ENCODE measurements around the gene LMO2. TPM values are rescaled to one million over a fixed set of nuclear protein-coding genes. Genes with fewer than 3 reads are reported as not detected.
"Not testable (repeated sequence)": the region's sequence is repeated elsewhere in the genome, so short reads cannot be mapped to it uniquely, and the experiment has no call there.

The LMO2 gene
- total RNA-seq, 1 donor from 2014 or later: 2.5 TPM

- Histone ChIP-seq H3K27me3 (ENCODE audit: control insufficient read depth, insufficient read depth, low read length) (no peaks in the 10 kb centered on the region), H3K36me3 (ENCODE audit: control insufficient read depth, insufficient read depth, low read length) (no peaks in the 10 kb centered on the region), H3K4me3 (ENCODE audit: low read depth, low read length) (no peak overlapping the region)
- no peak for DNase-seq (ENCODE audit: low read depth)
- no peak for TF ChIP-seq CTCF (IDR thresholded peaks at IDR 0.05; ENCODE audit: insufficient read depth, low read length, poor library complexity, severe bottlenecking)
Measured at GRCh38 chr11:33934450-33934849, 42.6 kb upstream of the LMO2 start.

GRCh38 chr11:33933602-33934001 lies 41.7 kb upstream of the LMO2 start:
- no peaks in the 10 kb centered on the region for H3K27me3 ChIP-seq (ENCODE audit: control insufficient read depth, insufficient read depth, low read length)
- no peaks in the 10 kb centered on the region for H3K36me3 ChIP-seq (ENCODE audit: control insufficient read depth, insufficient read depth, low read length)
- no peak for DNase-seq (ENCODE audit: low read depth)
- TF ChIP-seq CTCF (IDR thresholded peaks at IDR 0.05; ENCODE audit: insufficient read depth, low read length, poor library complexity, severe bottlenecking): no peak
- H3K4me3 ChIP-seq (ENCODE audit: low read depth, low read length): no peak overlapping the region

GRCh38 chr11:33932721-33933120 lies 40.8 kb upstream of the LMO2 start:
- Histone ChIP-seq H3K36me3 (ENCODE audit: control insufficient read depth, insufficient read depth, low read length) (no peaks in the 10 kb centered on the region), H3K4me3 (ENCODE audit: low read depth, low read length) (no peak overlapping the region), H3K27me3 (ENCODE audit: control insufficient read depth, insufficient read depth, low read length) (no peaks in the 10 kb centered on the region)
- no peak for TF ChIP-seq CTCF (IDR thresholded peaks at IDR 0.05; ENCODE audit: insufficient read depth, low read length, poor library complexity, severe bottlenecking)
- no peak for DNase-seq (ENCODE audit: low read depth)

- H3K4me3 ChIP-seq (ENCODE audit: low read depth, low read length); DNase-seq (ENCODE audit: low read depth): not testable (repeated sequence)
Measured at GRCh38 chr11:33931739-33932366, 40.0 kb upstream of the LMO2 start.

GRCh38 chr11:33931067-33931466 lies 39.2 kb upstream of the LMO2 start:
- H3K27me3 ChIP-seq (ENCODE audit: control insufficient read depth, insufficient read depth, low read length): no peaks in the 10 kb centered on the region
- DNase-seq (ENCODE audit: low read depth): no peak

More at GRCh38 chr11:33931739-33932366, 40.0 kb upstream of the LMO2 start:
- H3K27me3 ChIP-seq (ENCODE audit: control insufficient read depth, insufficient read depth, low read length); H3K36me3 ChIP-seq (ENCODE audit: control insufficient read depth, insufficient read depth, low read length): not testable (repeated sequence)

GRCh38 chr11:33930317-33931021 lies 38.6 kb upstream of the LMO2 start:
- no peak overlapping the region for H3K4me3 ChIP-seq (ENCODE audit: low read depth, low read length)
- no peak for TF ChIP-seq CTCF (IDR thresholded peaks at IDR 0.05; ENCODE audit: insufficient read depth, low read length, poor library complexity, severe bottlenecking)
- no peaks in the 10 kb centered on the region for H3K36me3 ChIP-seq (ENCODE audit: control insufficient read depth, insufficient read depth, low read length)
- H3K27me3 ChIP-seq (ENCODE audit: control insufficient read depth, insufficient read depth, low read length): no peaks in the 10 kb centered on the region
- DNase-seq (ENCODE audit: low read depth): no peak

More at GRCh38 chr11:33931067-33931466, 39.2 kb upstream of the LMO2 start:
- Histone ChIP-seq H3K36me3 (ENCODE audit: control insufficient read depth, insufficient read depth, low read length) (no peaks in the 10 kb centered on the region), H3K4me3 (ENCODE audit: low read depth, low read length) (no peak overlapping the region)
- TF ChIP-seq CTCF (IDR thresholded peaks at IDR 0.05; ENCODE audit: insufficient read depth, low read length, poor library complexity, severe bottlenecking): no peak

All from kidney epithelial cell (primary cell).